Measurements from ENCODE around the gene ATF3. TPM values are rescaled to one million over a fixed set of nuclear protein-coding genes. Genes with fewer than 3 reads are reported as not detected.

The ATF3 gene
- total RNA-seq, 1 donor from 2014 or later = 2.9 TPM

DNA sequence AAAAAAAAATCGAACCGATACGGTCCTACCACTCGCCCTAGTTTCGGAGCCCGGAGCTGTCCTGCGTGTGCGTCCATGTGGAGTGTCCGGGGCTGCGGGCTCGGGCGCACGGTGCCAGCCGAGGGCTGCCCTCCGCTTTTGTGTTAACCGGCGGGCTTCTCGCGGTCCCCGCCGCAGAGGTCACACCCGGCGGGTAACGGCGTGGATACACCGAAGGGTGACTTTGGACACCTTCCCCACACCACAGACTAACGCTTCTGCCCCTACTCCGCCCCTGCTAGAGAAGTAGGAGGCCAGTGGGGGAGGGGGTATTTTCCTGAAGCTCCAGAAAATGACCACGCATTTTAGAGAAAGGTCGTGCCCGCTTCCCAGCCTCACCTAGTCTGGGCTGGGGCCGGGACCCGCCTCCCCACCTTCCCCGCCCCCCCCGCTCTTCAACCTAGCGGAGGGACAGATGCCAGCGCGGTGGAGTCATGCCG, 609 bp upstream of the ATF3 start:
- no peak for DNase-seq (ENCODE audit: low read depth)

DNA sequence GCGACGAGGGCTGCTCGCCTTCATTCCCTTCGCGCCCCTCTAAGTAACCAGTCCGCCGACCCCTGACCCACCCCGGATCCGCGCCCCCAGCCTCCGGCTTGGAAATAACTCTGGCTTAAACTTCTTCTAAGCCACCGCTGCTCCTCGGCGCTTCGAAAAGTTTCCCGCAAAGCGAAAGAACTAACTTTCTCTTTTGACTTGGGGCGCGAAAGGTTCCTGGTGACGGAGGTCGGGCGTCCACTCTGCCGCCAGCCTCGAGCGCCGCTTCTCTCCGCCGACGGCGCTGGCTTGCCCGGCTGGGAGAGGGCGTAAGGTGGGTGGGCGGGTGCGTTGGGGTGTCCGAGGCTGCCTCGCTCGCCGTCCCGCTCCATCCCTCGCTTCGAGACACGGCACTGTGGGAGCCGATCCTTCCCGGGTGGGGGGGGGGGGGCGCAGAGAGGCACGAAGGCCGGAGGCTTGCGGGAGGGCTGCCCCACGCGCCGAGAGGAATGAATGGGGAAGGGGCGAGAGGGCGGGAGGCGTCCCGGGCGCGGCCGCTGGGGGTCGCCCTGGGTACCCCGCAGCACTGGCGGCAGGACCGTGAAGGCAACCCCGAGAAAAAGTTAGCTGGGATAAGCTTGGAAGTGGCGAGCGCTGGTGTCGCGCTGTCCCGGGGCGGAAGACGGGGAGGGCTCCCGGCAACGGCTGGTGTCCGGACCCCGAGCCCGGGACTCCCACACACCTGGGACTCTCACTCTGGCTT, 569 bp downstream of the ATF3 start:
- peak; percentile 59 for DNase-seq (ENCODE audit: low read depth)

DNA sequence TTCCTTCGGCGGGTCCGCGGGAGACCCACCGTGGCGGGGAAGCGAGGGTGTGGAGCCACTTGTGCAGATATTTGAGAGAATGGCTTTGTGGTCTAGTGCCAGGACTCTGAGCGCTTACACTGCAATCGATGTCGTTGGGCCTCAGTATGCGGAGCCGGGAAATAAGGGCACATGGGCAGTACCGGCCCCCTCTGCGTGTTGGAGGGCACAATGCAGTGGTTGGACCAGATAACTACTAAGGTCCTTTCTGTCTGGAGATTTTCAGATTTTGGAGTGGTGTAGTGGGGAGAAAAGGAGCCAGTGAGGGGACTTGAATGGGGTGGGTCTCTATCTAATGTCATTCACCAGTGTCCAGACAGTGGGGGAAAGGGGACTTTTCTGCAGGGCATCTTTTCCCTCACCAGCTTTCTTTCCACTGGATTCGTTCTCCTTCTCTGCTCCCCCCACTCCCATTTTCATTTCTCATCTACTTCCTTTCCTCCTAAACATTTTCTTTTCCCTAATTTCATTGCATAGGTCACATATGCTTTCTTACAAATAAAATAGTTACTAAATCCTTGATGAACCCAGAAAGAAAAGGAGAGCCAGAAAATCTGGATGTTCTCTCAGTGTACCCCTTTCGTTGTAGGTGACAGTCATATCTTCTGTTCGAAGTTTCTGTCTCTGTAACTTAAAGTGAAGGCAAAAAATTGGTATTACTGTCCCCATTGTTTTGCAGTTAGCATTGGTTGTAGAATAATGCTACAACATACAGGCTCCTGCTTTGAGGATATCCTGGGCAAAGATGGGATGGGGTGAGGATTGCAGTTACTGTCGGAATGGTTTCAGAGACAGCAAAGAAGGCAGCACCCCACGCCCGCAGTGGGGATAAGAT, 1.4 kb downstream of the ATF3 start:
- no peak for DNase-seq (ENCODE audit: low read depth)

DNA sequence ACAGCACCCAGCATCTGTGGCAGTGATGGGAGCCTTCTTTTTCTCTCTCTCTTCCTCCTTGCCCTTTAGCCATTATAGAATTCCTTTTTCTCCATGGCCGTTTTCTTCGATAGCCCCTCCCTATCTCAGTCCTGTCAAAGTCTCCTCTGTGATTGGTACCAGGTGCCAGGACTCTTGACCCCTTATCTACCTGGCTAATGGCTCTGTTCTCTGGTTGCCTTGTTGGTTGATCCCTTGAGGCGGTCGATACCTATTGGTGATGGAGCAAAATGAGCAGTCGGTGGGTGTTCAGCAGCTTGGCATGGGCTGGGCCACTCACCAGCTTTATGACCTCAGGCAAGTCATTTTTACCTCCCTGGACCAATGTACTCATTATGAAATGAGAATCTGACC, 2.0 kb downstream of the ATF3 start:
- no peak for DNase-seq (ENCODE audit: low read depth)

DNA sequence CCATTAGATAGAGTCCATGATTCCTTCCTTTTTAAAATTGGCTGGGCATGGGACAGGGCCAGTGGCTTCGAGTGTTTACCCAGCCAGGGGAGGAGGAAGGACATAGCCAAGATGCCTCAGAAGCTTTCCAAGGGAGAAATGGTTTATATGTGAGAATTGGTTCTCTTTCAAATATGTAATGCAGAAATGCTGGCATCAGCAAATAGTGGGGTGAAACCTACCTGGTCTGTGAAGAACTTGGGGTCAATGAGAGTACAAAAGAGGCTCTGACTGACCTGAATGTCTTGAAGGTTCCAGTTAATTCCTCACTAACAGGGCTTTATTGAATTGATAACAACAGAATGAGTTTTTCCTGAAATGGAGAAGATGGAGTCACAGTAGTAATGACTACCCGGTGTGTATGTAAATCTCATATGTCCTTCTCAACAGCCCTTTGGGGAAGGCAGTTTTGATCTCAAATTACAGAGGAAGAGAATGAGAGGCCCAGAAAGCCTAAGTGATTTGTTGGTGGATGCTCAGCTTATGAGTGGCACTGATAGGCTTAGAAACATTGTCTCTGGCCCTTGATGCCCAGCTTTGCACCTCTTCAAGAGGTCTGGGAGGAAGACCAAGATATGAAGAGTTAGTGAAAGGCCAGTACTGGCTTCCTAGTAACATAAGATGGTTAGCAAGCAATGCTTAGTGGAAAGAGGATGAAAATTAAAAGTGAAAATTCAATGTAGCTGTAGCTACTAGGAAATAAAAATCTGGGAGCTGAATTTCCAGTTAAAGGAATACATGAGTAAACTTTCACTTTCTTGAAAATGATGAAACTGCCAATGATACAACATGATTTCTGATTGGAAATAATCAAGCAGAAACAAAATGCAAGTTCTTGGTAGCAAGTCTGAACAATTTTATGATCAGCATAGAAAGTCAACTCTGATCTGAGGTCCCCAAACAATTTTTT, 2.7 kb downstream of the ATF3 start:
- no peak for DNase-seq (ENCODE audit: low read depth)

DNA sequence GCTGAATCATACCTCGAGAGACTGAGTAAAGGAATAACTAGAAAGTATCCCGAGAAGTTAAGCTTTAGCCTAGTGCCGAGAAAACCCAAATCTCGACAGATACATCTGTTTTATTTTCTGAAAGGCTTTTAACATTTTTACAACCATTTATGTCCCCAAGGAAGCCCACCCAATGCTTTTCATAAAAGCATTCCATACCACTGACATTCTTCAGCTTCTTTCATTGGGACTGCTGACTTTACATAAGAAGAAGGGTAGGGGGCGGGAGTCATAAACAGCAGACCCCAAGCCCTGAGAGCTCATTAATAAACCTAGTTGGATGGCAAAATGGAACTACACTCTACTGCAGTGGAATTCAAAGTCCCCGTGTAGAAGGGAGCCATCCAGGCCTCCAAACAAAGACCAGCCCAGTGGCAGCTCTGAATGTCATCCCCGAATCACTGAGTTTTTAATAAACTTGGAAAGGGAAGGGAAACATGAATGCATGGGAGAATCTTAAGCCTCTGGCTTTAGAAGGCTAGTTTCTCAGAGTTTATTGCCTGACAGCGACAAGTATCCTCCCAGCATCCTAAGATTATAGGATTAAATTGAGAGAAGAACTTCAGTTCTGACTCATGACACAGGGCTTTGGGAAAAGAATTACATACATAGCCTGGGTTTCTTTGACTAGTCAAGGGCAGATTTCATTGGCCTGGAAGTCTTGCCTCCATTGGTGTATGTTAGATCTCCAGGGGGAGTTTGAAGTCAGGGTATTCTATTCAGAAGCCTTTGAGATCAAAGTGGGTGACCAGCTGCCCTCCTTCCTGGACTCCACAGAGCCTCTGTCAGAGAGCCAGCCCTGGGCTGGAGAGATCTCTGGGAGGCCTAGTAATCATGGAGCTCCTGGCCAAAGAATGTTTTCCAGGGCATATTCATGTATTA, 3.7 kb downstream of the ATF3 start:
- no peak for DNase-seq (ENCODE audit: low read depth)

DNA sequence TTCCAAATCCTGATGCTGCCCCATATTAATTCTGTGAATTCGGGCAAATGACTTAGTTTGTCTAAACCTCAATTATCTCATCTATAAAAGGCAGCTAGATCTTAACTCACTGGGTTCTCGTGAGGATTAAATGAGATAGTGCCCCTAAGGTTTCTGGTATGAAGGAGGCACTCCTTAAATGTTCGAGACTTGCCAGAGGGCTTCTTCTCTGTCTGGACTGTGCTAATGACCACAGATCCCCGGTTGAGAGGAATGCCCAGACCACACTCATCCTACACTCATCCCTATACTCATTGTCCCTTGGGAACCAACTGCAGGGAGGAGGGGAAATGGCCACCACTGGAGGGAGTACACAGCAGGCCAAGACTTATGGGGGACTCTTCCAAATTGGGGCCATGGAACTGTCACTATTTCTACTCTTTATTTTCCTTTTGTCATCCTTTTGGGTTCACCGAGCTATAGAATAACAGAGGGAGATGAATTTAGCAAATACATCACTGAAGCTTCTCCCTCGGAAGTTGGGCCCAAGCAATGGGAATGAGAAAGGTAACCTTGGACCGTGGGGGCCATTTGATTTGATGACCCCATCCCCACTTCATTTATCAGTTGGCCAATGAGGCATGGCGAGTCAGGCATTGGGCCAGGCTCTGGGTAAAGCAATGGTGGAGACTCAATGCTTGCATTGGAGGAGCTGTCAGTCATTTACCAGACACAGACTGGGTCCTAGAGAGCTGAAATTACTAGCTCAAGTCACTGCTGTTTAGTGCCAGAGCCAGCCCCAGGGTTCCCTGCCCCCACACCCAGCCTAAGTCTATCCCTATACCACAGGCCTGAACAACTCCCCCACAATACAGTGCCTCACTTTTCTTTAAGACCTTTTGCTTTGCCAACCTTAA, 5.1 kb downstream of the ATF3 start:
- DNase-seq (ENCODE audit: low read depth) = no peak

DNA sequence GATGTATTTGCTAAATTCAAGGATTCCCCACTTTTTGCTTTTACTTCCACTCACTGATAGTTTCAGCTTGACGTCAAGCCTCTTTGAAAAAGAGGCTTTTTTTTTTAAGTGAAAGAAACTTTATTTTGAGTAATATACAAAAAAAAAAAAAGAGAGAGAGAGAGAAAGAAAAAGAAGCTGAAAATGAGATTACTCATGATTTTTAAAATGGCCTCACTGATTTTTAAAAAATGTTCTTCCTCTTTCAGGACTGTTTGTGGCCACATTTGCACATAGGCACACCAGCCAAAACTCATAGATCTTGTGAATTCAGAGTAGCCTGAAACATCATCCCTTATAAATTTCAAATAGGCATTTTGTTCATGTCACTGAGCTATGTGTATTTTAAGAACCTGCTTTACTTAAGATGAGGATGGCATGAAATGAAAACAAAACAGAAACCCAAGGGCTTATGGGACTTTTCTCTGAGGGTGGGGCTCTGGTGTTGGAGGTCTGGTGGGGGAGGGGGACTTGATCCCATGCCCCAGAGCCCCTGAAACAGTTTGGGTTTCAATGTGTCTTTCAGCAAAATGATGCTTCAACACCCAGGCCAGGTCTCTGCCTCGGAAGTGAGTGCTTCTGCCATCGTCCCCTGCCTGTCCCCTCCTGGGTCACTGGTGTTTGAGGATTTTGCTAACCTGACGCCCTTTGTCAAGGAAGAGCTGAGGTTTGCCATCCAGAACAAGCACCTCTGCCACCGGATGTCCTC, 6.1 kb downstream of the ATF3 start:
- no peak for DNase-seq (ENCODE audit: low read depth)

DNA sequence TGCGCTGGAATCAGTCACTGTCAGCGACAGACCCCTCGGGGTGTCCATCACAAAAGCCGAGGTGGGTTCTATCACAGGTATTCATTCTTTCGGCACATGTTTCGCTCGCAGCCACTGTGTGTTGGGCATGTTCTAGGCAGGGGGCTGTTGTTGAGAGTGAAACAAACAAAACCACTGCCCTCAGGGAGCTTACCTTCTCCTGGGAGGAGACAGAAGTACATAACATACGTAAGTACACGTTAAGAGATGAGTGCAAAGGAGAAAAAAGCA, 6.6 kb downstream of the ATF3 start:
- no peak for DNase-seq (ENCODE audit: low read depth)

DNA sequence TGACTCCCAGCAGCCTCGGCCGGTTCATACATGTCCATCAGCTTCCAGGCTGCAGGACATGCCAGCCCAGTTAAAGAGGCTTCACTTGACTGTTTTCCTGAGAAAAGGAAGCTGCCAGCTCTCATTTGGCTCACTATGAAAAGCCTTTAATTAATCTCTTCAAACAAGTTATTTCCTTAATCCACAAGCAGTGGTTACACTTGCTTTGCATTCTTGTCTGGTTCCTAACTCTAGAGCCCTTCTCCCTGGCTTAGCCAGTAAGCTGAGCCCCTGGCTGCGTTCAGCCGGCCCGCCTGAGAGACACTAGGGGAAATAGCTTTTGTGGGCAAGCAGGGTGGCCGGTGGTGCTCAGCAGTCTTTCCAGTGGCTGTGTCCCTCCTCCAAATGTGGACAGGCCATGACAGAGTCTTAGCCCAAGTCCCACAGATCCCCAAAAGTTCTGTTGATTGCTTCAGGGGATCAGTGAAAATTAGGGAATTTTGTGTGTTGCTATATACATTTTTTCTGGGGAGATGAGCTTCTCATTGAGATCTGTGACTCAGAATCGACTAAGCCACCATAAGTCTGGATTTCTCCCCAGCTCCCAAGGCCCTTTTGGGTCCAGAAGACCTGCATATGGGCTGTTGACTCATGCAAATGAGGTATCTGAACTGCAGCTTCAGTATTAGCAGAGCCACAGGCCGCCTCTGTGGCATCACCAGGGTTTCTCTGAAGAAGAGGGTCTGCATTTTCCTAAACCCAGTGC, 10.1 kb downstream of the ATF3 start:
- no peak for DNase-seq (ENCODE audit: low read depth)

DNA sequence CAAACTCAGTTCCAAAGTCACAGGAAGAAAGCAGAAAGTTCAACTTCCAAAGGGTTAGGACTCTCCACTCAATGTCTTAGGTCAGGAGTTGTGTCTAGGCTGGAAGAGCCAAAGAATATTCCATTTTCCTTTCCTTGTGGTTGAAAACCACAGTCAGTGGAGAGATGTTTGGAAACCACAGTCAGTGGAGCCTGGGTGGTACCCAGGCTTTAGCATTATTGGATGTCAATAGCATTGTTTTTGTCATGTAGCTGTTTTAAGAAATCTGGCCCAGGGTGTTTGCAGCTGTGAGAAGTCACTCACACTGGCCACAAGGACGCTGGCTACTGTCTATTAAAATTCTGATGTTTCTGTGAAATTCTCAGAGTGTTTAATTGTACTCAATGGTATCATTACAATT, 11.7 kb downstream of the ATF3 start:
- peak; percentile 83 for DNase-seq (ENCODE audit: low read depth)

DNA sequence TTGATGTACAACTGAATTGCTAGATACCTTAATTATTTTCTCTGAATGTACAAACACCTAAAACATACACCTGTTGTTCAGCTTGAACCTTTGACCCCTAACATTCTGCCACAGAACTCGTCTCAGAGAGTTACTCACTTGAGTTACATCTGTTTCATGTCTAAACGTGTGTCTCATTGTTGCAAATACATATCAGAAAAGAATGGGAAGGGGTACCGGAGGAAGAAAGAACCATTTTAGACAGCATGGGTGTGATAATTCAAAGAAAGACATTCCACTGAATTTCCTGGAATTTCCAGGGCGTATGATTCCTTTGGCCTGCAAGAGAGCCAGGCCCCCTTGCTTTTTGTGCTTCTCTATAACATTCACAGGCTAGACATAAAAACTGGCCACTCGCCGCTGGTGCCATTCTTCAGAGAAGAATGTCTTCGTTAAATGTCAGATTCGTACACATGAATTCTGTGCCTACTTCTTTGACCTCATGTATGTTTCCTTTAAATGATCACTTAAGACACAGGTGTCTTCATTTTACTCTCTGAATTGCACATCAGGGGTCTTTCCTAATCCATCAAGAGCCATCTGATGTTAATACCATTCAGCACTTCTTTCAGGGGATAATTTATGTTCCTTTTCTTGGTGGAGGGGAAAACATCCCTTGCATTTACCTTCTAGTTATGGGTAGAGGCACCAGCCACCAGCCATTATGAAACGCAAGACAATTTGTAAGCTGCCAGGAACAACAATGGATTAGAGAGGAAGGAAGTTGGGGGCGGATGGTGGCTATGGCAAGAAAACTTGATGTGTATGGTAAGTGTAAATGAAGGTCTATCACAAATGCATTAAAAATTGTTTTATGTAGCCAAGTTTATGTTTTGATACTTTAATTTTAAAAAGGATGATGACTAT, 12.7 kb downstream of the ATF3 start:
- no peak for DNase-seq (ENCODE audit: low read depth)

DNA sequence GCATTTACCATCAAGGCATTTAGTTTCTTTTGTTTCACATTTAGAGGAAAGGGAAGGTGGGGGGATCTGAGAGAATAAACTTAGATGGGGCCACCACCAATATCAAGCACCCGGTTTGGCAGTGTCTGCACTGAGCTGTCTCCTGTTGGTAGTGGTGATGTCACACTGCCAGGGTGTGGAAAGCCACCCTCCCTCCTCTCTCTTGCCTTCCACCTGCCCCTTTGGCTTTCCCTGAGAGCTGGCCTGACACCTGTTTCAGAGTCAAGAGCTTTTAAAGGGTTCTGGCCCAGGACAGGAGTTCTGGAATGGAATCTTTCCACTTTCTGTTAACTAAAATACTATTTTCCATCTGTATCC, 13.4 kb downstream of the ATF3 start:
- DNase-seq (ENCODE audit: low read depth) = peak; percentile 68

DNA sequence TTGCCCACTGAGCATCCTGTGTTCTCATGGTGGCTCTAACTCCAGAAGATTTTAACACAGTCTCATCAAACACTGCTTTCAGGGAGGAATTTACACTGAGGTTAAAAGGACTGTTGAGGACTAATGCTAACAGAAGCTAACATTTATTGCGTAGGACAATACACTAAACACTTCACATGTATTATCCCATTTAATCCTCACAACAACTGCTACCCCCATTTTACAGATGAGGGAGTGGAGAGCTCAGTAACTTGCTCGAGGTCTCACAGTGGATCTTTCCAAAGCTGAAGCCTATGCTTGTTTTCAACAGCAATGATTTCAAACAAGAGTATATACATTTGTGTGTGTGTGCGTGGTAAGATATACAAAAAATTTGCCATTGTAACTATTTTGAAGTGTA, 13.9 kb downstream of the ATF3 start:
- DNase-seq (ENCODE audit: low read depth) = no peak

DNA sequence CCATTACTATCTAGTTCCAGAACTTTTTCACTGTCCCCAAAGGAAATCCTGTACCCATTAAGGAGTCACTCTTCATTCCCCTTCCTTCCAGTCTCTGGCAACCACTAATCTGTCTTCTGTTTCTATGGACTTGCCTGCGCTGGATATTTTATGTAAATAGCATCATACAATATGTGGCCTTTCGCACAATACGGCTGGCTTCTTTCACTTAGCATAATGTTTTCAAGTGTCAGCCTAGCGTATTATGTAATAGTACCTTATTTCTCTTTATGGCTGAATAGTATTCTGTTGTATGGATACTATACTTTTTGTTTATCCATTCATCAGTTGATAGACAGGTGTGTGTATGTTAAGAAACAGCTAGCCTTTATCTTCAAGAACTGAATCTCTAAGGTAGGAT, 14.3 kb downstream of the ATF3 start:
- no peak for DNase-seq (ENCODE audit: low read depth)

DNA sequence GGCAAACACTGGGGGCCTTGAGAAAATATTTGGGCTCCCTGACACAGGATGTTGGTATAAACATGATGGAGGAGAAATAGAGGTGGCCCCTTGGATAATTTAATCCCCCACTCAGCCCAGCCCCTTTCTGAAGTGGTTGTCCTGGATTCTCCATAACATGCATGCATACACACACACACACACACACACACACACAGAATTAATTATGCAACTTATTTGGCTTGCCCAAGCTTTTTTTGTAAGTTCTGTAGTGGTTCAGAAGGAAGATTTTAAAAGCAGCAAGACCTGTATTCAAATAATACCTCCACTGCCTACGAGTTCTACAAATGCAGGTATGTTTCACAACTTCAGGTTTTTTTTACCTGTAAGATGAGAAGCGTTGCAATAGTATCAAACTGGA, 15.0 kb downstream of the ATF3 start:
- DNase-seq (ENCODE audit: low read depth) = no peak

DNA sequence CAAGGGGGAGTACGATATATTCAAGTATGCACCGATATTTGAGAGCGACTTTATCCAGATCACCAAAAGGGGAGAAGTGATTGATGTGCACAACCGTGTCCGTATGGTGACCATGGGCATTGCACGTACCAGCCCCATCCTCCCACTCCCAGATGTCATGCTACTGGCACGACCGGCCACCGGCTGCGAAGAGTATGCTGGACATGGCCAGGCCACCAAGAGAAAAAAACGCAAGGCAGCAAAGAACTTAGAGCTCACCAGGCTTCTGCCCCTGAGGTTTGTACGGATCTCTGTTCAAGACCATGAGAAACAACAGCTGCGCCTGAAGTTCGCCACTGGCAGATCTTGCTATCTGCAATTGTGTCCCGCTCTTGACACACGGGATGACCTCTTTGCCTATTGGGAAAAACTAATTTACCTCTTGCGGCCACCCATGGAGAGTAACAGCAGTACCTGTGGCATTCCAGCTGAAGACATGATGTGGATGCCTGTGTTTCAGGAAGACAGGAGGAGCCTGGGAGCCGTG, 16.5 kb downstream of the ATF3 start:
- DNase-seq (ENCODE audit: low read depth) = peak; percentile 69
